ENCODE results near the gene PCF11.
"Not testable (repeated sequence)": the region's sequence is repeated elsewhere in the genome, so short reads cannot be mapped to it uniquely, and the experiment has no call there.

Gene PCF11

GRCh38 chr11:83122766-83123165, 34.2 kb upstream of the PCF11 start:
- no peak for DNase-seq (ENCODE audit: insufficient read length, low spot score)
- FAIRE-seq, result no peak
- TF ChIP-seq POLR2A (IDR thresholded peaks at IDR 0.05; ENCODE audit: low read depth, low read length), result no peak
- TF ChIP-seq PAX5 (IDR thresholded peaks at IDR 0.05; ENCODE audit: insufficient read depth, low read length, severe bottlenecking), result no peak
- TF ChIP-seq TAF1 (IDR thresholded peaks at IDR 0.05; ENCODE audit: low read depth, low read length), result no peak
- TF ChIP-seq SPI1 (IDR thresholded peaks at IDR 0.05; ENCODE audit: low read depth, low read length), result no peak
- TF ChIP-seq POLR2AphosphoS5 (IDR thresholded peaks at IDR 0.05; ENCODE audit: low read depth, low read length), result no peak
- TF ChIP-seq POU2F2 (IDR thresholded peaks at IDR 0.05; ENCODE audit: low read depth, low read length), result no peak

GRCh38 chr11:83124636-83125424, 32.1 kb upstream of the PCF11 start:
- TF ChIP-seq POU2F2 (IDR thresholded peaks at IDR 0.05; ENCODE audit: low read depth, low read length) (no peak), POLR2A (IDR thresholded peaks at IDR 0.05; ENCODE audit: low read depth, low read length) (no peak), SPI1 (IDR thresholded peaks at IDR 0.05; ENCODE audit: low read depth, low read length) (no peak), POLR2AphosphoS5 (IDR thresholded peaks at IDR 0.05; ENCODE audit: low read depth, low read length) (no peak)
- no peak for FAIRE-seq

GRCh38 chr11:83125577-83125976, 31.4 kb upstream of the PCF11 start:
- peak; percentile 33 for FAIRE-seq
- no peak for DNase-seq (ENCODE audit: insufficient read length, low spot score)

More at GRCh38 chr11:83124636-83125424, 32.1 kb upstream of the PCF11 start:
- no peak for DNase-seq (ENCODE audit: insufficient read length, low spot score)

GRCh38 chr11:83127310-83127637, 29.7 kb upstream of the PCF11 start:
- no peak for DNase-seq (ENCODE audit: insufficient read length, low spot score)
- no peak for TF ChIP-seq PAX5 (IDR thresholded peaks at IDR 0.05; ENCODE audit: insufficient read depth, low read length, severe bottlenecking)
- TF ChIP-seq POU2F2 (IDR thresholded peaks at IDR 0.05; ENCODE audit: low read depth, low read length), result no peak
- no peak for TF ChIP-seq POLR2A (IDR thresholded peaks at IDR 0.05; ENCODE audit: low read depth, low read length)
- TF ChIP-seq POLR2AphosphoS5 (IDR thresholded peaks at IDR 0.05; ENCODE audit: low read depth, low read length), result no peak
- FAIRE-seq, result peak; percentile 62

More at GRCh38 chr11:83125577-83125976, 31.4 kb upstream of the PCF11 start:
- no peak for TF ChIP-seq TAF1 (IDR thresholded peaks at IDR 0.05; ENCODE audit: low read depth, low read length)

GRCh38 chr11:83132191-83132590, 24.7 kb upstream of the PCF11 start:
- FAIRE-seq (no peak), DNase-seq (ENCODE audit: insufficient read length, low spot score) (no peak)
- TF ChIP-seq SPI1 (IDR thresholded peaks at IDR 0.05; ENCODE audit: low read depth, low read length) (no peak), POLR2AphosphoS5 (IDR thresholded peaks at IDR 0.05; ENCODE audit: low read depth, low read length) (no peak), POU2F2 (IDR thresholded peaks at IDR 0.05; ENCODE audit: low read depth, low read length) (no peak), POLR2A (IDR thresholded peaks at IDR 0.05; ENCODE audit: low read depth, low read length) (no peak), TAF1 (IDR thresholded peaks at IDR 0.05; ENCODE audit: low read depth, low read length) (no peak)

GRCh38 chr11:83133266-83133665, 23.7 kb upstream of the PCF11 start:
- not testable (repeated sequence) for DNase-seq (ENCODE audit: insufficient read length, low spot score); FAIRE-seq

GRCh38 chr11:83139310-83139709, 17.6 kb upstream of the PCF11 start:
- DNase-seq (ENCODE audit: insufficient read length, low spot score) (no peak), FAIRE-seq (no peak)
- TF ChIP-seq SPI1 (IDR thresholded peaks at IDR 0.05; ENCODE audit: low read depth, low read length), result no peak
- no peak for TF ChIP-seq TAF1 (IDR thresholded peaks at IDR 0.05; ENCODE audit: low read depth, low read length)
- no peak for TF ChIP-seq PAX5 (IDR thresholded peaks at IDR 0.05; ENCODE audit: insufficient read depth, low read length, severe bottlenecking)
- no peak for TF ChIP-seq POLR2AphosphoS5 (IDR thresholded peaks at IDR 0.05; ENCODE audit: low read depth, low read length)
- no peak for TF ChIP-seq POLR2A (IDR thresholded peaks at IDR 0.05; ENCODE audit: low read depth, low read length)
- TF ChIP-seq POU2F2 (IDR thresholded peaks at IDR 0.05; ENCODE audit: low read depth, low read length), result no peak

- FAIRE-seq (peak; percentile 86), DNase-seq (ENCODE audit: insufficient read length, low spot score) (peak; percentile 33)
- TF ChIP-seq POU2F2 (IDR thresholded peaks at IDR 0.05; ENCODE audit: low read depth, low read length) (no peak), SPI1 (IDR thresholded peaks at IDR 0.05; ENCODE audit: low read depth, low read length) (peak; percentile 16; the same call in 1 of the 2 replicates)
Measured at GRCh38 chr11:83140691-83141455, 16.1 kb upstream of the PCF11 start.

GRCh38 chr11:83147895-83148294, 9.0 kb upstream of the PCF11 start:
- TF ChIP-seq POU2F2 (IDR thresholded peaks at IDR 0.05; ENCODE audit: low read depth, low read length) (no peak), POLR2AphosphoS5 (IDR thresholded peaks at IDR 0.05; ENCODE audit: low read depth, low read length) (no peak), POLR2A (IDR thresholded peaks at IDR 0.05; ENCODE audit: low read depth, low read length) (no peak), SPI1 (IDR thresholded peaks at IDR 0.05; ENCODE audit: low read depth, low read length) (no peak), PAX5 (IDR thresholded peaks at IDR 0.05; ENCODE audit: insufficient read depth, low read length, severe bottlenecking) (no peak), TAF1 (IDR thresholded peaks at IDR 0.05; ENCODE audit: low read depth, low read length) (no peak)
- DNase-seq (ENCODE audit: insufficient read length, low spot score), result no peak
- no peak for FAIRE-seq

GRCh38 chr11:83150450-83150849, 6.5 kb upstream of the PCF11 start:
- no peak for DNase-seq (ENCODE audit: insufficient read length, low spot score)
- no peak for TF ChIP-seq POLR2AphosphoS5 (IDR thresholded peaks at IDR 0.05; ENCODE audit: low read depth, low read length)
- TF ChIP-seq POLR2A (IDR thresholded peaks at IDR 0.05; ENCODE audit: low read depth, low read length), result no peak
- TF ChIP-seq SPI1 (IDR thresholded peaks at IDR 0.05; ENCODE audit: low read depth, low read length), result no peak
- TF ChIP-seq PAX5 (IDR thresholded peaks at IDR 0.05; ENCODE audit: insufficient read depth, low read length, severe bottlenecking), result no peak
- TF ChIP-seq POU2F2 (IDR thresholded peaks at IDR 0.05; ENCODE audit: low read depth, low read length), result no peak
- no peak for TF ChIP-seq TAF1 (IDR thresholded peaks at IDR 0.05; ENCODE audit: low read depth, low read length)
- FAIRE-seq, result peak; percentile 28
